ENCODE measurements around the gene PDYN. TPM values are rescaled to one million over a fixed set of nuclear protein-coding genes. Genes with fewer than 3 reads are reported as not detected.

The PDYN gene
- polyA plus RNA-seq, 3 donors = not detected

DNA sequence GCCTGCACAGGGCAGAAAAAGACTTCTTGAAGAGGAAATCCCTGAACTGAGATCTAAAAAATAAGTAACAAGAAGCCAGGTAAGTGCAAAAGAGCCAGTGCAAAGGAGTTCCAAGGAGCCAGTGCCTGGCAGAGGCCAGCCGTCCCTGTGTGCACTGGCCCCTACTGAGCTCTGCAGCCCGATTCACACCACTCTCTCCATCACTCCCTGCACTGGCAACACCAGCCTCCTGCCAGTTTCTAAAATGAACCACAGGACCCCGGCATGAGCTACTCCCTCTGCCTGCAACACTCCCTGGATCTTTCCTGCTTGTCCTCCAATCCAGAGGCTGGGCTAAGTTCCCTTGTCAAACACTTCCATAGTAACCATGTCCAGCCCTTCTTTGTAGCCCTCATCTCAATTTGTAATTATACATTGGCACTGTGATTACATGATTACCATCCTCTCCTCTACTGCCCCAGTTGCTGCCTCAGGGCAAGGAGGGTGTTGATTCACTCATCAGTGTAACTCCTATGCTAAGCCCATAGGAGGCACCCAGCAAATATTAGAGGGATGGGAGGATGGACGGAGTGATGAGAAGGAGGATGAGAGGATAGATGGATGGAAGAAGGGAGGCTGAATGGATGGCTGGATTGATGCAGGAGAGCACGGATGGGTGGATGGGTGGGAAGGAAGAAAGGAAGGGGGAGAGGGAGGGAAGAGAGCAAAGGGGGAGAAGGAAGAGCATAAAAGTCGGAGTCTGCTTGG lies 49.3 kb downstream of the PDYN start:
- TF ChIP-seq, protein P1, sequence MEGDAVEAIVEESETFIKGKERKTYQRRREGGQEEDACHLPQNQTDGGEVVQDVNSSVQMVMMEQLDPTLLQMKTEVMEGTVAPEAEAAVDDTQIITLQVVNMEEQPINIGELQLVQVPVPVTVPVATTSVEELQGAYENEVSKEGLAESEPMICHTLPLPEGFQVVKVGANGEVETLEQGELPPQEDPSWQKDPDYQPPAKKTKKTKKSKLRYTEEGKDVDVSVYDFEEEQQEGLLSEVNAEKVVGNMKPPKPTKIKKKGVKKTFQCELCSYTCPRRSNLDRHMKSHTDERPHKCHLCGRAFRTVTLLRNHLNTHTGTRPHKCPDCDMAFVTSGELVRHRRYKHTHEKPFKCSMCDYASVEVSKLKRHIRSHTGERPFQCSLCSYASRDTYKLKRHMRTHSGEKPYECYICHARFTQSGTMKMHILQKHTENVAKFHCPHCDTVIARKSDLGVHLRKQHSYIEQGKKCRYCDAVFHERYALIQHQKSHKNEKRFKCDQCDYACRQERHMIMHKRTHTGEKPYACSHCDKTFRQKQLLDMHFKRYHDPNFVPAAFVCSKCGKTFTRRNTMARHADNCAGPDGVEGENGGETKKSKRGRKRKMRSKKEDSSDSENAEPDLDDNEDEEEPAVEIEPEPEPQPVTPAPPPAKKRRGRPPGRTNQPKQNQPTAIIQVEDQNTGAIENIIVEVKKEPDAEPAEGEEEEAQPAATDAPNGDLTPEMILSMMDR (IDR thresholded peaks at IDR 0.05) = peak; percentile 17
- H3K9me3 ChIP-seq (replicated peaks in 1 of 2; ENCODE audit: control insufficient read depth in 1 of 2, insufficient read depth in 1 of 2, low read length in 2 of 2) = no peaks in the 10 kb centered on the region
- WGBS (ENCODE audit: insufficient coverage) = 66% methylated on average over 5 of the region's 6 CpGs
- Mint-ChIP-seq H3K4me3 (peak overlapping the region; percentile 51 to 80), H3K4me1 (peaks cover 94% of the 10 kb centered on the region), H3K27ac (peak overlapping the region; percentile 97 to 100 (median 99)), H3K27me3 (ENCODE audit: low read depth in 3 of 3) (peaks cover 0 to 1% (median 0%) of the 10 kb centered on the region in 3 donors), H3K9me3 (peaks cover 0 to 2% (median 0%) of the 10 kb centered on the region in 7 donors), H3K36me3 (peaks cover 6 to 8% of the 10 kb centered on the region in 2 donors)
- DNase-seq = peak in 2 of 3 donors; percentile 23 to 65
- H3K4me2 ChIP-seq (replicated peaks; ENCODE audit: extremely low read depth, low read length, poor library complexity, severe bottlenecking) = peak overlapping the region; percentile 35
- H3K27me3 ChIP-seq (ENCODE audit: control insufficient read depth in 2 of 2, insufficient read depth in 2 of 2, low read length in 2 of 2) = no peaks in the 10 kb centered on the region
- H3K36me3 ChIP-seq (replicated peaks in 1 of 2; ENCODE audit: control insufficient read depth in 1 of 2, insufficient read depth in 2 of 2, low read length in 2 of 2) = no peaks in the 10 kb centered on the region
- intact Hi-C loops (cut with micrococcal nuclease) = loop anchor here (2.0 to 10.0 kb wide), 4 partner anchors 47 to 100 kb away; partner anchors contain the start of gene SIRPA (in 2 of the 2)
- H2AFZ ChIP-seq (ENCODE audit: insufficient read depth, low read depth, low read length, poor library complexity, severe bottlenecking) = no peak overlapping the region
- peaks cover under 1% of the 10 kb centered on the region for H4K20me1 ChIP-seq (ENCODE audit: insufficient read depth, low read length)
- peak overlapping the region; percentile 96 to 97 for H3K27ac ChIP-seq (ENCODE audit: low read depth in 1 of 2, low read length in 2 of 2)
- H3K4me1 ChIP-seq (ENCODE audit: control insufficient read depth in 1 of 2, insufficient read depth in 2 of 2, low read length in 2 of 2) = peaks cover 85 to 87% of the 10 kb centered on the region in 2 donors
- H3K79me2 ChIP-seq (ENCODE audit: insufficient read depth, low read length) = no peaks in the 10 kb centered on the region
- peak overlapping the region; percentile 69 for H3K9ac ChIP-seq (ENCODE audit: insufficient read depth, low read length, poor library complexity, severe bottlenecking)
- peak overlapping the region in 1 of 3 experiments; percentile 38 for H3K4me3 ChIP-seq (replicated peaks in 1 of 3; ENCODE audit: low read depth in 2 of 3, low read length in 3 of 3)

DNA sequence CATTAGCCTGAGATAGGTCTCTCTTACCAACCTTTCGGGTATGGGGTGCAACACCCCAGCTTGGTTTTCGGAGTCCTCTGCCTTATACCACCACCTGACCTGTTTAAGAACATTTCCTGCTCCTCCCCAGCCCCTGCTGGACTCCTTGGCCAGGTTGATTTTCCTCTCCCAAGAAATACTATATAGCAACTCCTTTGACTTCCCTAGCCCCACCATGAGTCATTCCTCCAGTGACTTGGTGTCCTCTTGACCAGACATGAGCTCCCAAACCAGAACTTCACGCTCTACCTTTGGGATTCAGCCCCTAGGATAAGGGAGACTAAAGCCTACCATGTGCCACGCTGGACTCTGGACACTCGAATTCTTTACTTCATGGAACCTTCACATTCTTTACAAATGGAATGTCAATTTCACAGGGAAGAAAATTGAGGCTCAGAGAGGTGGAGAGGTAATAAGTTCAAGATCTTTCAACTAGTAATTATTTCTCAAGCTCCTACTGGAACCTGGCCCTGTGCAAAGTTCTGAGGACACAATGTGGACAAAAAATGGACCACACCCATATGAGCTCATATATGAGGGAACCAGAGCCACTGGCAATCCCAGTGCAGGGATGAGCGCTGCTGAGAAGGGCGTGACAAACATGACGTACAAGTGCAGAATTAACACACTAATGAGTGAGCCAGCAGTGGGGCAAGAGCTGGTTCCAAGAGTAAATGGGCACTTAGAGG lies 50.4 kb downstream of the PDYN start:
- Mint-ChIP-seq H3K4me3 (peak overlapping the region in 1 of 2 donors; percentile 67), H3K27ac (peak overlapping the region; percentile 97 to 100 (median 99)), H3K27me3 (ENCODE audit: low read depth in 3 of 3) (peaks cover 0 to 1% (median 0%) of the 10 kb centered on the region in 3 donors), H3K36me3 (peaks cover 16 to 18% of the 10 kb centered on the region in 2 donors), H3K4me1 (peaks cover 94% of the 10 kb centered on the region), H3K9me3 (peaks cover 0 to 2% (median 0%) of the 10 kb centered on the region in 7 donors)
- Histone ChIP-seq H3K27ac (ENCODE audit: low read depth in 1 of 2, low read length in 2 of 2) (peak overlapping the region; percentile 96 to 97), H3K9ac (ENCODE audit: insufficient read depth, low read length, poor library complexity, severe bottlenecking) (no peak overlapping the region), H3K36me3 (replicated peaks in 1 of 2; ENCODE audit: control insufficient read depth in 1 of 2, insufficient read depth in 2 of 2, low read length in 2 of 2) (peaks cover 5 to 10% of the 10 kb centered on the region in 2 donors), H2AFZ (ENCODE audit: insufficient read depth, low read depth, low read length, poor library complexity, severe bottlenecking) (no peak overlapping the region), H3K79me2 (ENCODE audit: insufficient read depth, low read length) (no peaks in the 10 kb centered on the region), H3K27me3 (ENCODE audit: control insufficient read depth in 2 of 2, insufficient read depth in 2 of 2, low read length in 2 of 2) (no peaks in the 10 kb centered on the region), H3K4me2 (replicated peaks; ENCODE audit: extremely low read depth, low read length, poor library complexity, severe bottlenecking) (peak overlapping the region; percentile 28), H3K9me3 (replicated peaks in 1 of 2; ENCODE audit: control insufficient read depth in 1 of 2, insufficient read depth in 1 of 2, low read length in 2 of 2) (no peaks in the 10 kb centered on the region), H3K4me1 (ENCODE audit: control insufficient read depth in 1 of 2, insufficient read depth in 2 of 2, low read length in 2 of 2) (peaks cover 86 to 87% of the 10 kb centered on the region in 2 donors), H3K4me3 (replicated peaks in 1 of 3; ENCODE audit: low read depth in 2 of 3, low read length in 3 of 3) (no peak overlapping the region), H4K20me1 (ENCODE audit: insufficient read depth, low read length) (peaks cover 8% of the 10 kb centered on the region)
- 43% methylated on average over 6 of the region's 8 CpGs for WGBS (ENCODE audit: insufficient coverage)
- TF ChIP-seq, protein P1 (IDR thresholded peaks at IDR 0.05) = no peak
- intact Hi-C loops (cut with micrococcal nuclease) = loop anchor here (2.0 to 10.0 kb wide), 3 partner anchors 49 to 99 kb away; partner anchors contain the start of gene SIRPA (in 1 of the 2)
- DNase-seq = peak; percentile 94 to 98 (median 98)
